Measurements from ENCODE around the gene PCDHGC4.

Gene PCDHGC4

GRCh38 chr5:141506381-141507155 is 21.7 kb downstream of the PCDHGC4 start:
- no peaks in the 10 kb centered on the region for H3K9me3 ChIP-seq
- no peak for TF ChIP-seq CTCF (IDR thresholded peaks at IDR 0.05)
- no peaks in the 10 kb centered on the region for H3K36me3 ChIP-seq
- peaks cover 5 to 6% of the 10 kb centered on the region in 2 experiments for H3K4me1 ChIP-seq (ENCODE audit: control insufficient read depth in 1 of 2, insufficient read depth in 1 of 2, low read depth in 1 of 2, low read length in 1 of 2)
- H3K4me3 ChIP-seq (ENCODE audit: low read depth in 1 of 2, low read length in 1 of 2): no peak overlapping the region
- peaks cover 44% of the 10 kb centered on the region for H3K27me3 ChIP-seq
- H3K27ac ChIP-seq: no peak overlapping the region

GRCh38 chr5:141507387-141508091 is 22.7 kb downstream of the PCDHGC4 start:
- no peak overlapping the region for H3K27ac ChIP-seq
- H3K4me3 ChIP-seq (ENCODE audit: low read depth in 1 of 2, low read length in 1 of 2): no peak overlapping the region
- H3K4me1 ChIP-seq (ENCODE audit: control insufficient read depth in 1 of 2, insufficient read depth in 1 of 2, low read depth in 1 of 2, low read length in 1 of 2): peaks cover 9 to 14% of the 10 kb centered on the region in 2 experiments
- no peaks in the 10 kb centered on the region for H3K9me3 ChIP-seq
- no peaks in the 10 kb centered on the region for H3K36me3 ChIP-seq
- peaks cover 39% of the 10 kb centered on the region for H3K27me3 ChIP-seq
- TF ChIP-seq CTCF (IDR thresholded peaks at IDR 0.05): no peak

GRCh38 chr5:141508440-141508797 is 23.6 kb downstream of the PCDHGC4 start:
- peaks cover 18 to 22% of the 10 kb centered on the region in 2 experiments for H3K4me1 ChIP-seq (ENCODE audit: control insufficient read depth in 1 of 2, insufficient read depth in 1 of 2, low read depth in 1 of 2, low read length in 1 of 2)
- TF ChIP-seq CTCF (IDR thresholded peaks at IDR 0.05): no peak
- H3K9me3 ChIP-seq: no peaks in the 10 kb centered on the region
- H3K36me3 ChIP-seq: no peaks in the 10 kb centered on the region
- no peak overlapping the region for H3K4me3 ChIP-seq (ENCODE audit: low read depth in 1 of 2, low read length in 1 of 2)
- peaks cover 35% of the 10 kb centered on the region for H3K27me3 ChIP-seq
- no peak overlapping the region for H3K27ac ChIP-seq

DNA sequence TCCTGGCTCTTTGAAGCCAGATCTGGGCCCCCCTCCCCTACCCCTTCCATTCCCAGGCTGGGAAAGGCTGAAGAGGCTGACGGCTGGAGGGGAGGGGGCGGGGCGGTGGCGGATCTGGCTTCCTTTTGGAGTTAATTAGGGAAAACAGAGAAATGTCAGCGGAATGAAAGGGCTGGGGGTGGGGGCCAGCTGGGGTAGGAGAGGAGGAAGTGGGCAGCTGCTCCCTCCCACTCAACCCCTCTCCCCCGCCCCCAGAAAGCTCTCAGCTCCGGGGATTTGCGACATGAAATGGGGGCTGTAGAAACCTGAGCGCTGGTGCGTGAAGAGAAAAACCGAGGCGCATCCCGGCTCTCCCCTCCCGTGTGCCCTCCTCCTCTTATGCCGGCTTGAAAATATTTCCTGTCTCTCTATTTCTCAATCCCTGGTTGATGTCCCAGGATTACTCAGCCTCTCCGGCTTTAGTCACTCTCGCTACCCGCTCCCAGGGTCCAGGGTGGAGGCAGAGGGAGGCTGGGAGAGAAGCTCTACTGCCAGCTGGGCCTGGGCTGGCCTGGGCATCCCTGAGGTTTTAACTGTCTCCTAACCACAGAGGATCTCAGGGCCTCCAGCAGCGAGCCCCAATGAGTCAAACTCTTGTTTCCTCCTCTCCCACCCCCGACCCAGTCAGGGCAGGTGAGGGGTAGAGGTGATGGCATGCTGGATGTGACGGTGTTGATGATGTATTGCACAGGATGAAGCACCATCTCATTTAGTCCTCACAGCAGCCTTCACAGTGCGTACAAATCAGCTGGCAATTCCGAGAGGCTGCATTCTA is 24.2 kb downstream of the PCDHGC4 start:
- Histone ChIP-seq H3K4me1 (ENCODE audit: control insufficient read depth in 1 of 2, insufficient read depth in 1 of 2, low read depth in 1 of 2, low read length in 1 of 2) (peaks cover 24 to 28% of the 10 kb centered on the region in 2 experiments), H3K36me3 (peaks cover 2% of the 10 kb centered on the region), H3K27me3 (peaks cover 30% of the 10 kb centered on the region), H3K9me3 (no peaks in the 10 kb centered on the region), H3K27ac (no peak overlapping the region), H3K4me3 (ENCODE audit: low read depth in 1 of 2, low read length in 1 of 2) (no peak overlapping the region)
- no peak for TF ChIP-seq CTCF (IDR thresholded peaks at IDR 0.05)

DNA sequence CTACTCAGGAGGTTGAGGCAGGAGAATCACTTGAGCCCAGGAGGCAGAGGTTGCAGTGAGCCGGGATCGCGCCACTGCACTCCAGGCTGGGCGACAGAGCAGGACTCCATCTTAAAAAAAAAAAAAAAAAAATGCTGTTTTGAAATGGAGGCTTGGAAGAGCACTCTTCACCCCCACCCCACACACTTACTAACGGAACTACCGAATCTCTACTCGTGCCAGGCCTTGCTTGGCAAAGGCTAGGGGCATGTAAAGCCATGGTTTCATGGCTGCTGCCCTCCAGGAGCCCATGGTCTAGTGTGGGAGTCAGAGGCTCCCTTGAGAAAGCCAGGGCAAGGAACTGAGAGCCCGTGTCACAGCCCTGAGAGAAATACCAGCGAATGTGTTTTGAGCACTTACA is 25.3 kb downstream of the PCDHGC4 start:
- TF ChIP-seq CTCF (IDR thresholded peaks at IDR 0.05): no peak
- H3K27me3 ChIP-seq: peaks cover 29% of the 10 kb centered on the region
- H3K27ac ChIP-seq: no peak overlapping the region
- no peaks in the 10 kb centered on the region for H3K9me3 ChIP-seq
- H3K36me3 ChIP-seq: peaks cover 13% of the 10 kb centered on the region
- H3K4me3 ChIP-seq (ENCODE audit: low read depth in 1 of 2, low read length in 1 of 2): no peak overlapping the region
- peaks cover 35 to 40% of the 10 kb centered on the region in 2 experiments for H3K4me1 ChIP-seq (ENCODE audit: control insufficient read depth in 1 of 2, insufficient read depth in 1 of 2, low read depth in 1 of 2, low read length in 1 of 2)
